ENCODE results near the gene APOL3. TPM values are rescaled to one million over a fixed set of nuclear protein-coding genes. Genes with fewer than 3 reads are reported as not detected.

APOL3 gene
- total RNA-seq, 1 experiment from 2014 or later, result not detected

DNA sequence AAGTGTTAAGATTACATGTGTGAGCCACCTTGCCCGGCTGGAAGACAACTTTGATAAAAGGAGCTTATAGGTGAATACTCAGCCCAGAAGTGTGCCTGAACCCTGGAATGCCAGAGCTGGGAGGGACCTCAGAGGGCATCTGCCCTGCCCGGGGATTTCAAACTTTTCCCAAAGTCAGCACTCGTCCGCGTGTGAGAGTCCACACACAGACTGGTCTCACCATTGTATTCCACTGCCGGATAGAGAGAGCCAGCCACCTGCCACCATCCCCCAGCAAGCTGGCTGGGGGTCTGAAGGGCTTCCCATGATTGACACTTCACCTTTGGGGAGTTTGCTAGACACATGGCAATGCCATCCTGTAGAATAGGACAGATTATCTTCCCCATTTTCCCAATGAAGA is 49.2 kb downstream of the APOL3 start:
- no peak overlapping the region for H2AFZ ChIP-seq (ENCODE audit: low read length)
- H3K23me2 ChIP-seq (ENCODE audit: insufficient read length, low read depth, low read length, poor library complexity, severe bottlenecking), result no peaks in the 10 kb centered on the region
- no peak overlapping the region for H3K23ac ChIP-seq (ENCODE audit: insufficient read length, low read depth, low read length)
- no CpG with 5 or more reads among the region's 6 CpGs for WGBS (ENCODE audit: extremely low coverage, insufficient read length, low lambda C conversion rate)
- no peak overlapping the region for H3K9ac ChIP-seq (ENCODE audit: extremely low read depth, insufficient read length, low read length)
- H4K91ac ChIP-seq (ENCODE audit: insufficient read length, low read depth, low read length), result no peak overlapping the region
- no peak overlapping the region for H2BK5ac ChIP-seq (ENCODE audit: insufficient read length, low read length)
- H3K56ac ChIP-seq (ENCODE audit: insufficient read length, low read depth, low read length), result no peak overlapping the region
- H2BK15ac ChIP-seq (ENCODE audit: low read depth, low read length), result no peak overlapping the region
- H3K79me2 ChIP-seq (ENCODE audit: insufficient read depth, low read length), result no peaks in the 10 kb centered on the region
- no peaks in the 10 kb centered on the region for H3K4me1 ChIP-seq (ENCODE audit: insufficient read depth, low read length)
- no peak overlapping the region for H3K18ac ChIP-seq (ENCODE audit: insufficient read length, low read depth, low read length)
- no peaks in the 10 kb centered on the region for H3K79me1 ChIP-seq (ENCODE audit: insufficient read depth, low read depth, low read length, poor library complexity, severe bottlenecking)
- H3K27ac ChIP-seq (ENCODE audit: insufficient read length, low read depth, low read length), result no peak overlapping the region
- H3K27me3 Mint-ChIP-seq (ENCODE audit: low read depth), result peaks cover 2% of the 10 kb centered on the region; the same call in 1 of the 2 replicates
- no peaks in the 10 kb centered on the region; a peak in 1 of 7 replicates for H3K36me3 Mint-ChIP-seq (ENCODE audit: insufficient read depth in 1 of 3, low read depth in 3 of 3)
- DNase-seq, result no peak
- H4K5ac ChIP-seq (ENCODE audit: insufficient read length, low read depth, low read length), result no peak overlapping the region
- H3K4me2 ChIP-seq (ENCODE audit: insufficient read depth, insufficient read length, low read length), result no peak overlapping the region
- H4K20me1 ChIP-seq (ENCODE audit: control insufficient read depth, insufficient read depth, insufficient read length), result no peaks in the 10 kb centered on the region
- no peak overlapping the region for H4K8ac ChIP-seq (replicated peaks; ENCODE audit: insufficient read length, low read depth, low read length)
- H2BK12ac ChIP-seq (ENCODE audit: insufficient read length, low read depth, low read length), result no peak overlapping the region
- peaks cover 3 to 11% of the 10 kb centered on the region in 2 experiments; a peak in 3 of 4 replicates for H3K4me1 Mint-ChIP-seq
- H2BK20ac ChIP-seq (ENCODE audit: low read depth, low read length, poor library complexity, severe bottlenecking), result no peak overlapping the region
- H3K4ac ChIP-seq (ENCODE audit: low read depth, low read length), result no peak overlapping the region
- no peak overlapping the region for H2AK5ac ChIP-seq (ENCODE audit: insufficient read length, low read length)
- no peak overlapping the region for H2BK120ac ChIP-seq (ENCODE audit: low read depth, low read length, poor library complexity, severe bottlenecking)
- TF ChIP-seq, protein P1, sequence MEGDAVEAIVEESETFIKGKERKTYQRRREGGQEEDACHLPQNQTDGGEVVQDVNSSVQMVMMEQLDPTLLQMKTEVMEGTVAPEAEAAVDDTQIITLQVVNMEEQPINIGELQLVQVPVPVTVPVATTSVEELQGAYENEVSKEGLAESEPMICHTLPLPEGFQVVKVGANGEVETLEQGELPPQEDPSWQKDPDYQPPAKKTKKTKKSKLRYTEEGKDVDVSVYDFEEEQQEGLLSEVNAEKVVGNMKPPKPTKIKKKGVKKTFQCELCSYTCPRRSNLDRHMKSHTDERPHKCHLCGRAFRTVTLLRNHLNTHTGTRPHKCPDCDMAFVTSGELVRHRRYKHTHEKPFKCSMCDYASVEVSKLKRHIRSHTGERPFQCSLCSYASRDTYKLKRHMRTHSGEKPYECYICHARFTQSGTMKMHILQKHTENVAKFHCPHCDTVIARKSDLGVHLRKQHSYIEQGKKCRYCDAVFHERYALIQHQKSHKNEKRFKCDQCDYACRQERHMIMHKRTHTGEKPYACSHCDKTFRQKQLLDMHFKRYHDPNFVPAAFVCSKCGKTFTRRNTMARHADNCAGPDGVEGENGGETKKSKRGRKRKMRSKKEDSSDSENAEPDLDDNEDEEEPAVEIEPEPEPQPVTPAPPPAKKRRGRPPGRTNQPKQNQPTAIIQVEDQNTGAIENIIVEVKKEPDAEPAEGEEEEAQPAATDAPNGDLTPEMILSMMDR (conservative IDR thresholded peaks at IDR 0.05), result no peak
- H3K9me3 ChIP-seq (ENCODE audit: control insufficient read depth, low read depth, low read length), result no peaks in the 10 kb centered on the region
- no peak overlapping the region for H3K4me3 Mint-ChIP-seq
- no peak overlapping the region; a peak in 1 of 7 replicates for H3K27ac Mint-ChIP-seq
- no peak overlapping the region for H3T11ph ChIP-seq (ENCODE audit: low read length)
- H3K27me3 ChIP-seq (ENCODE audit: insufficient read depth, low read length), result no peaks in the 10 kb centered on the region
- no peaks in the 10 kb centered on the region for H3K9me3 Mint-ChIP-seq
- H3K14ac ChIP-seq (ENCODE audit: insufficient read depth, low read length), result no peak overlapping the region
